NCI-H69 (cell line): ENCODE data around the gene SYNE2.
"Not testable (repeated sequence)": the region's sequence is repeated elsewhere in the genome, so short reads cannot be mapped to it uniquely, and the experiment has no call there.

Experiments
- DNase-seq: peaks from one replicate; lab custom pipeline; 2025; lab: John Stamatoyannopoulos, UW

SYNE2 gene

DNA sequence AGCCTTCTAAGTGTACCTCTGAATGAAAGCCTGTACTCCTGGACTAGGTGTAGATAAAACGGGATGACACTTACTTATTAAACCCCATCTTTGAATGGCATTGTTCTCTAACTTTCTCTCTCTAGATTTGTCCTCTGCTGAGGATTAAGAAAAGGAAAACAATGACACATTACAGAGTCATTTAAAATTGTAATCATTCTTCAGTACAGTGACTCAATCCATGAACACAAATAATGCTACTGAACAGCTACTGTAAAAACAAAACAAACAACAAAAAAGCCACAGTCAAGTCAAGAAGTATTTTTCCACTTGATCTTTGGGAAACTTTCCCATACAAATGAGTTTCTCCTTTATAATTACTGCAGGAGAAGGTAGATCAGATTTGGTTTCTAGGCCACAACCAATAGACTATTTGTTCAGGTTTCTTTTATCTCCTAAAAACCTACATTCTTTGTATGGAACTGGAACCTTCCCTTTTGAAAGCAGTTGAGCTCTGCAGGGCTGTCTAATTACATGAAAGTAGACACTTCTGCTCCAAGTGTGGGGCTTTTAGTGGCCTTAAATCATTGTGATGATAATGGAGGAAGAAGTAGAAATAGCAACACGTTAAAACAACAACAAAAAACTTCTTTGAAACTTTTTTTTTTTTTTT, 222.3 kb downstream of the SYNE2 start:
- no peak for DNase-seq

- no peak for DNase-seq
These were observed 222.8 kb downstream of the SYNE2 start for GRCh38 chr14:64075613-64076005.

- no peak for DNase-seq
These were observed 227.6 kb downstream of the SYNE2 start for GRCh38 chr14:64080452-64080851.

- no peak for DNase-seq
These were observed 228.5 kb downstream of the SYNE2 start for GRCh38 chr14:64081174-64081746.

- DNase-seq = no peak
These were observed 230.0 kb downstream of the SYNE2 start for GRCh38 chr14:64082837-64083236.

DNA sequence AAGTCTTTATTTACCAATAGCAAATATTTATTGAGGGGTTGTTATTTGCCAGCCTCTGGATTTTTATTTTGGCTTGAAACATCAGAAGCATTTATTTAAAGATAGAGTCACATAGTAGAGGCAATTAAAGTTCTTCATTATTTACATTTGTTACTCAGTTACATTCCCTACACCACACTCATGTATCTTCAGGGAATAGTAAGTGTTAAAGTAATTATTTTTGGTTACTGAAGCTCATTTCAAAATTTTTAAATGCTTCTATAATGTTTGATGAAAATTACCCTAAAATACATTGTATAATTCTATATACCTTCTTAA, 235.8 kb downstream of the SYNE2 start:
- no peak for DNase-seq

GRCh38 chr14:64089920-64090319, 237.1 kb downstream of the SYNE2 start:
- DNase-seq = peak; percentile 50

DNA sequence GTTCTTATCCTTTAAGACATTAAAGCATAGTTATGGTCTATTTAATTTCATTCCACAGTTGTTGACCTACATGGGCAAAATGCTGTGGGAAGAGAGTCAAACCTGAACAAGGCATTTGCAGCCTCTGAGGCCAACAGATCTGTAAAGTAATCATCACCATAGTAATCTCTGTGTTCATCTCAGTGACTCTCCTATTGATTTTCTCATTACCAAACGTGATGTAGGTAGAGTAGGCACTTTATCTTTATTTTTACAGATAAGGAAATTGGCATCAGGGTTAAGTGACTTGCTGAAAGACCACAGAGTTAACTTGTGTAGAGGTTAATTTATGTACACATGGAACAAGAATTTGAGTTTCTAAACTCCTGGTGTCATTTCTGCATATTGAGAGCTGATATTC, 238.4 kb downstream of the SYNE2 start:
- no peak for DNase-seq

DNA sequence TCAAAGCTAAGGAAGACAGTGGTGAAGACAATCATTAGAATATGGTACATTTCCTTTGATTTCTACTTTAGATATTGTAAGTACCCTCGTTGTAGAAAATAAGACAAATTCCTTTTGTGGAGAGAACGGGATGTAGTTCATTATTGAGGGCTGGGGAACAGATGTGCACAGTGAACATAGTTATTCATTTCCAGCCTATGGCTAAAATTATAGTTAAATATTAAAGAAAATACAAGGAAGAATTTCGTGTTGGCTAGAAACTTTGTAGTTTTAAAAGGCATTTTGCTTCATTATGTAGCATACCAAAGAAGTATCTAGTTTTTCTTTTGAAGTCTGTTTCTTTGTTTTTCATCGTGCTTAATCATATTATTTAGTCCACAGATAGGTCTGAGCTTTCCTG, 239.5 kb downstream of the SYNE2 start:
- no peak for DNase-seq

- peak; percentile 29 for DNase-seq
These were observed 240.1 kb downstream of the SYNE2 start for GRCh38 chr14:64092940-64093339.

DNA sequence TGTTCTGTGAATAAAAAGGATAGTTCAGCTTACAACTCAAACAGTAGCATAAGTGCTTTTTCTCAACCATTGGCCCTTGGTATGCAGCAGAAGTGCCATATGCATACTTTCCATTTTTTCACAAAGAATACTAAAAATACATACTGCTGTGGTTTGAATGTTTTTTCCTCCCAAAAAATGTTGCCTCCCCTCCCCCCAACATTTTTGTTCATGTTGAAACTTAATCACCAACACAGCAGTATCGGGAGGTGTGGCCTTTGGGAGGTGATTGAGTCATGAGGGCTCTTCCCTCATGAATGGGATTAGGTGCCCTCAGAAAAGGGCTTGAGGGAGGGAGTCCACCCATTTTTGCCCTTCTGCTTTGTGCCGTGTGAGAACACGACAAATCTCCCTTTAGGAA, 242.8 kb downstream of the SYNE2 start:
- no peak for DNase-seq

GRCh38 chr14:64098120-64098519, 245.3 kb downstream of the SYNE2 start:
- no peak for DNase-seq

- no peak for DNase-seq
These were observed 254.6 kb downstream of the SYNE2 start for GRCh38 chr14:64107438-64107837.

DNA sequence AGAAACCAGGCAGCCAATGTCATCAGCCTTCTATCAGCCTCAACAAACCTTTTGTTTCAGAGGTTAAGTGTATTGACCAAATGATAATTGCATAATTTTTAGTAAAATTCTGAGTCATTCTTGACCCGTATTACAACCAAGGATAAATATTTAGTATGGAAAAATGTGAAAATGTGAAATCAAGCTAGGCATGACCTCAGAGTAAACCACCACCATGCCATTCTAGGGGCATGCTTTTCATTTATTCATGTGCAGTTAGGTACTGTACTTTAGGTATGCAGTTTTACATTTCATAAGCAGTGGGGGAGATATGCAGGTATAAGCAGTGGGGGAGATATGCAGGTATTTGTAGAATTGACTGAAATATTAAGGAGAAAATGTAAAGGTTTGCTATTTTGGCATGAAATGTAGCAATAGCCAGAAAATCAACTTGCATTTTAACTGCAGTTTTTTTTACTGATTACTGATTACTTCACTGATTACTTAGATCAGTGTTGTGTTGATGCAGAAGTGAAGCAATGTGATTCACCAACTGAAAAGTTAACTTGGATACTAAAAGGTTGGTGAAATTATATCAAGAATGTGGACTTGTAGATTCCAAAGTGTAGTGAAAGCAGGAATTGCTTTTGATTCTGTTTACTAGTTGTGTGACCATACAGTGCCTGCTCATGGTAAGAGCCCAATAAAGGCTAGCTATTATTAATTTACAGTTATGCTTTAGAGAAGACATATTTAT, 257.2 kb downstream of the SYNE2 start:
- no peak for DNase-seq

DNA sequence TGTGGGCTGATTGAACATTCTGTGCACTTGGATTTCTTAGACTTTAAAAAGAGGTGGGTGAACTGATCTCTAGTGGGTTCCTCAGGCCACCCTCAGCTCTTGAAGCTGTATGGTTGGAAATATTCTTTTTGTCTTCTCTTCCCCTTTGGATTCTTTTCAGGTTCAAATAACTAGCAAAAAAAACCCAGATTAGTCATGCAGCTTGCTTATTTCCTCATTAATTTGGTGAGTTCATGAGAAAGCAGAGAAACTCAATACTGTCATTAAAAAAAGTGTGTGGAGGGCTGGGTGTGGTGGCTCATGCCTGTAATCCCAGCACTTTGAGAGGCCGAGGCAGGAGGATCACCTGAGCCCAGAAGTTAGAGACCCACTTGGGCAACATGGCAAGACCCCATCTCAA, 258.0 kb downstream of the SYNE2 start:
- DNase-seq = no peak

GRCh38 chr14:64112867-64113678, 260.3 kb downstream of the SYNE2 start:
- peak; percentile 67 for DNase-seq

DNA sequence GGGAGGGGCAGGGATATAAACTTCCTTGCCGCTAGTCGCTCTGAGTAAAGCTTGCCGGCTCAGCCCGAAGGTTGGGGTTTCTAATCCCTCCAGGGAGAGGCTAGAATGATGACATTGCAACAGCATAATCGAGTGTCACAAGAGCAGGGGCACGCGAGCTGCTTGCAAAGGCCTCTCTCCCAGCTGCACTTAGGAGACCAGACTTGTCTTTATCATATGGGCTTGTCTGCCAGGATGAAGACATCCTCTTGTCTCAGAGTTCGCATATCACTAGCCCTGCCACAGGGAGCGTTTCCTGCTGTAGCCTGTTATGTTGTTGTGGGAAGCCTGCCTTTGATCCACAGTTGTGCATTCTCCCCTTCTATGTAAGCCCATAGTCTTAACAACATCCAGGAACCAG, 261.4 kb downstream of the SYNE2 start:
- DNase-seq = no peak

- no peak for DNase-seq
These were observed 262.0 kb downstream of the SYNE2 start for GRCh38 chr14:64114796-64115195.

- no peak for DNase-seq
These were observed 262.6 kb downstream of the SYNE2 start for GRCh38 chr14:64115401-64115800.

- no peak for DNase-seq
These were observed 265.0 kb downstream of the SYNE2 start for GRCh38 chr14:64117671-64118402.

- DNase-seq = not testable (repeated sequence)
These were observed 265.6 kb downstream of the SYNE2 start for GRCh38 chr14:64118403-64118742.

DNA sequence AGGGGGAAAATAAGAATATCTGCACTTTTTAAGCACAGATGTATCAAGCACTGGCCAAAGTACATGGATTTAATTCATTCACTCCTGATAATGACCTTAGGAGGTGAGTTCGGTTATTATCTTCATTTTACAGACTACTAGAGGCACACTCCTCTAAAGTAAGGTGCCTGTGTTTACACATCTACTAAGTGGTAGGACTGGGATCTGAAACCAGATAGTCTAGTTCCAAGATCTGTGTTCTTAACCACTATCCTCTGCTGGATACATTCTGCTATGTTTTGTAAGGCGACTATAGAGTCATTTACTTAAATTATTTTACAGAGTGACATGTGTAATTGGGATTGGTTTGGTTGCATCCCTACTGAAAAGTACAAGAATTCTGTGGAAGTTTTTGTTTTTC, 266.1 kb downstream of the SYNE2 start:
- no peak for DNase-seq
